Prostate gland (tissue), 2 donors: Measurements from ENCODE around the gene GADL1. TPM values are rescaled to one million over a fixed set of nuclear protein-coding genes. Genes with fewer than 3 reads are reported as not detected.

Experiments used
- DNase-seq: peaks from one replicate; pipeline ENCODE4 v3.0.0-alpha.2; 2019; ENCODE audit warnings: low spot score
- H3K27ac ChIP-seq, 2 donors: fragments of 200-600 bp; sonication (generic); 2 replicates each; pipeline ENCODE4 v1.5.1; 2017 to 2019
- H3K27me3 ChIP-seq: fragments of 200-600 bp; sonication (generic); replicated peaks from 2 replicates; pipeline ENCODE4 v1.5.1; 2019; ENCODE audit not compliant: insufficient read depth
- H3K36me3 ChIP-seq, 2 donors: fragments of 200-600 bp; sonication (generic); 1 replicate in 1 of 2; 2 replicates in 1 of 2; pipeline versions ENCODE4 v1.5.1 to v1.8.1; 2017 to 2019
- H3K4me1 ChIP-seq: fragments of 200-600 bp; sonication (generic); replicated peaks from 2 replicates; pipeline ENCODE4 v1.5.1; 2019
- H3K4me3 ChIP-seq, 2 donors: fragments of 200-600 bp; sonication (generic); 2 replicates each; pipeline ENCODE4 v1.5.1; 2017 to 2019
- H3K9me3 ChIP-seq: fragments of 200-600 bp; sonication (generic); 2 replicates; pipeline ENCODE4 v1.5.1; 2017
- CTCF ChIP-seq, 4 experiments: fragments of 200-600 bp in 2 of 4; fragments of 450-650 bp in 2 of 4; sonication (generic) in 2 of 4; IDR thresholded peaks; 1 replicate in 3 of 4; 2 replicates in 1 of 4; pipeline ENCODE4 v1.5.1; 2016 to 2019; ENCODE audit warnings: antibody characterized with exemption in 4 of 4, mild to moderate bottlenecking in 2 of 4, moderate library complexity in 2 of 4
- POLR2A ChIP-seq: fragments of 450-650 bp; IDR thresholded peaks from one replicate; pipeline ENCODE4 v1.6.1; 2016; ENCODE audit warnings: antibody characterized with exemption, mild to moderate bottlenecking
- POLR2AphosphoS5 ChIP-seq: sonication (generic); formaldehyde crosslinking; IDR thresholded peaks from one replicate; pipeline ENCODE4 v1.6.1; 2017; ENCODE audit warnings: antibody characterized with exemption
- WGBS: methylation state at CpG from one replicate; pipeline ENCODE4 v1.1.5; 2018; 5-methylcytosine and 5-hydroxymethylcytosine counted together
- intact Hi-C: fragments of 100-400 bp; cut with DNase I; formaldehyde crosslinking; loops from one replicate; pipeline ENCODE4 v1.14.2; 2022
- total RNA-seq, 2 donors: library from RNA; depleted of rRNA; stranded (reverse); fragments of >200 nt; gene quantifications; one replicate each; pipeline ENCODE4 v1.1.0, GENCODE V29; 2016

The GADL1 gene
- total RNA-seq, 2 donors from 2014 or later = not detected

DNA sequence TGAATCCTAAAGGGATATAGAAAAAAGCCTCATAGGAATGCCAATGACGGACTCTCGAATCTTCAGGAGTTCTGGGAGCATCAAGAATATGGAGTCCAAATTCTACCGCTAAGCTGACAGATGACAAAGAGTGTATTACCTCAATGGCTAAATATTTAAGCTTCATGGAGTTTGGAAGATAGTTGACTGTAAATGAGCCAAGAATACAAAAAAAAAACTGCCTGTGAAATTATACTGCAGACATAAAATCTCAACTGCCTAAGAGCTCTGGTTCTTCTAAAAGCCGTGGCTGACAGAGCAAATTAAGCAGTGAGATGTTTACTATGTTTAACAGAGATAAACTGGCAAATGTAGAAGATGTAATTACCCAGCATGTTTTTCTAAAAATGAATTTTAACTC is 140.0 kb downstream of the GADL1 start:
- intact Hi-C loops = no loop called here
- 47% methylated on average over 4 of the region's 4 CpGs for WGBS
- H3K4me1 ChIP-seq = no peaks in the 10 kb centered on the region
- peaks cover 4% of the 10 kb centered on the region for H3K27me3 ChIP-seq
- no peaks in the 10 kb centered on the region for H3K9me3 ChIP-seq
- H3K4me3 ChIP-seq = no peak overlapping the region
- no peak for TF ChIP-seq CTCF (IDR thresholded peaks at IDR 0.05)
- TF ChIP-seq POLR2A = no peak
- no peak overlapping the region for H3K27ac ChIP-seq
- DNase-seq = no peak
- no peaks in the 10 kb centered on the region for H3K36me3 ChIP-seq

DNA sequence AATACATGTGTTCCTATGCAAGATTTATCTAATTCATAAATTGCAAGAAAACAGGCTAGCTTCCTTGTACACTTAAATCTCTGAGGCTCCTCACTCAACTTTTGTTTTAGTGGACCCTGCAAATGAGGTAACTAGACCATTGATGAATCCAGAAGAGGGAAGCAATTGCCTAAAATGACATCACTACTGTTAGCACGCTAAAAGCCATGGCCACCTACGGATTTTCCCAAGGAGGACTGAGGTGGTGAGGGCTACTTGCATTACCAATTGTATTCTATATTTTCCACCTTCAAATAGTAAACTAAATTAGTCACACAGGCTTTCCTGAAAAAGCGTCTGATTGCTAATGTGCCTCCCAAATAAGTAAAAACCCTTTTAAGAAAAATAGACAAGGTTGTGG is 140.7 kb downstream of the GADL1 start:
- no peak overlapping the region for H3K27ac ChIP-seq
- H3K4me1 ChIP-seq = no peaks in the 10 kb centered on the region
- no peaks in the 10 kb centered on the region for H3K36me3 ChIP-seq
- H3K4me3 ChIP-seq = no peak overlapping the region
- H3K9me3 ChIP-seq = no peaks in the 10 kb centered on the region
- intact Hi-C loops = no loop called here
- peaks cover 4% of the 10 kb centered on the region for H3K27me3 ChIP-seq
- no peak for DNase-seq
- WGBS = 93% methylated on average over 3 of the region's 3 CpGs
- TF ChIP-seq POLR2A = no peak
- TF ChIP-seq POLR2AphosphoS5 = no peak
- TF ChIP-seq CTCF (IDR thresholded peaks at IDR 0.05) = no peak

- DNase-seq = no peak
- H3K36me3 ChIP-seq = no peaks in the 10 kb centered on the region
- intact Hi-C loops = no loop called here
Measured at GRCh38 chr3:30752970-30753369, 141.5 kb downstream of the GADL1 start.

DNA sequence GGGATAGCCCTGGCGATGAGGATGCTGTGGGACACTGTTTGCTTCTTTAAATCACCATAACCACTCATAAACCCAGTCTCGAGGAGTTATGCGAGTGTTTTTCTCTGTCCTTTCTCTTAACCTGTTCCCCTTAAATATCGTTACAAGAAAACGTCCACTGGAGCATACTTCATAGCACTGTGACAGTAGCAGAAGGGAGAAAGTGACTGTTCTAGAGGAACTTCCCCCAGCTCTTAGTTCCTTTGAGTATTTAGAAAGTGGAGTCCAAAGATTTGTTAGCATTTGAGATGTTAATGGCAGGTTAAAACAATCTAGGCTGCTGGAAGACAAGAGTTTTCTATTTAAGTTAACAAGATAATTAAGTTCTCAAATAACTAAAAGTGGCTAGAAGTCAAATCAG is 142.0 kb downstream of the GADL1 start:
- intact Hi-C loops = no loop called here
- H3K27ac ChIP-seq = no peak overlapping the region
- H3K27me3 ChIP-seq = peaks cover 4% of the 10 kb centered on the region
- no peak overlapping the region for H3K4me3 ChIP-seq
- H3K36me3 ChIP-seq = no peaks in the 10 kb centered on the region
- TF ChIP-seq POLR2A = no peak
- no peak for TF ChIP-seq CTCF (IDR thresholded peaks at IDR 0.05)
- TF ChIP-seq POLR2AphosphoS5 = no peak
- no peaks in the 10 kb centered on the region for H3K9me3 ChIP-seq
- no peaks in the 10 kb centered on the region for H3K4me1 ChIP-seq
- WGBS = 86% methylated on average over 5 of the region's 5 CpGs
- no peak for DNase-seq

More at GRCh38 chr3:30752970-30753369, 141.5 kb downstream of the GADL1 start:
- Histone ChIP-seq H3K4me3 (no peak overlapping the region), H3K9me3 (no peaks in the 10 kb centered on the region), H3K4me1 (no peaks in the 10 kb centered on the region), H3K27ac (no peak overlapping the region), H3K27me3 (peaks cover 4% of the 10 kb centered on the region)
- WGBS = 51% methylated on average over 4 of the region's 4 CpGs
- TF ChIP-seq POLR2A (no peak), POLR2AphosphoS5 (no peak), CTCF (IDR thresholded peaks at IDR 0.05) (no peak)

DNA sequence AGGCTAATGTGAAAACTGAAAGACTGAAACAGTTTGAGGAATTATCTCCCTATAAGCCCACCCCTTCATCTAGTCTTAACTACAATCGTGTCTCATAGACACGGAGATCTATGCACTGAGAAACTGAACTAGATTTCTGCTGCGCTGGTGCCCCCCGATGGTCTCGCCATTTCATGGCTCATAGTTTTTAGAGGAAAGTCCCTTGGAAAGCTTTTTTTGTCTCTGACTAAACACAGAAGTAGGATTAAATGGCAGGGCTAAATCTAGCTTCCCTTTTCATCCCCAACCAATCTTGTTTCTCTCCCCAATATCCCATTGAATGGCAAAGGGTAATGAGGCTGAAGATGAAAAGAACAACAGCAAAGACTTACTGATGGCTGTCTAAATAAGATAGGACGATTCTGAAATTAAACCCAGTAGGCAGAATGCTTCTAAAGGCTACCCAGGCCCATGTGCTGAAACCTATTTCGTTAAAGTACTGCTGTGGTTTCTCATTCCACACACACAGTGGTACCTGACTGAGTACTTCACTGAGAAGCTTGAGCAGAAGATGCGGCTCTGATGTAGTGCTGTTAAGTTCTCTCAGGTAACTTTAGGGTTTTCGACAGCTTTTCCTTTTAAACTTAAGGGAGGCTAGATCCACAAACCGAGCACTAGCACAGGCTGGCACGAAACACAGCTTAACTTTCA is 142.7 kb downstream of the GADL1 start:
- TF ChIP-seq POLR2AphosphoS5 = no peak
- no peak for TF ChIP-seq POLR2A
- no peak for TF ChIP-seq CTCF (IDR thresholded peaks at IDR 0.05)
- Histone ChIP-seq H3K4me3 (no peak overlapping the region), H3K9me3 (no peaks in the 10 kb centered on the region), H3K27ac (no peak overlapping the region), H3K27me3 (peaks cover 4% of the 10 kb centered on the region), H3K36me3 (no peaks in the 10 kb centered on the region), H3K4me1 (no peaks in the 10 kb centered on the region)
- intact Hi-C loops = no loop called here
- WGBS = 77% methylated on average over 11 of the region's 11 CpGs
- no peak for DNase-seq
